GM12878 (cell line): Measurements from ENCODE around the gene PPP1R1A. TPM values are rescaled to one million over a fixed set of nuclear protein-coding genes. Genes with fewer than 3 reads are reported as not detected.

Source experiments
- ATAC-seq: fragments of 200-7000 bp; cut with Tn5 transposase; 3 replicates; pipeline ENCODE4 v1.9.1; 2020; ENCODE audit warnings: mild to moderate bottlenecking, moderate library complexity
- BruUV-seq: library from RNA; stranded (reverse); fragments of 400-500 nt; replicated peaks from 2 replicates; lab custom pipeline; 2021; lab: Mats Ljungman, UMichigan
- CTCF ChIA-PET: fragments of 300-600 bp; sonication (Branson Sonifier 250); formaldehyde crosslinking; extraction: SDS; loops from one replicate; lab custom pipeline; 2021; ENCODE audit warnings: inconsistent platforms; lab: Yijun Ruan, JAX
- POLR2A ChIA-PET: fragments of 350-600 bp; formaldehyde crosslinking; extraction: SDS; loops from one replicate; lab custom pipeline; 2021; ENCODE audit warnings: inconsistent platforms; lab: Charles Lee
- RAD21 ChIA-PET: fragments of 300-600 bp; sonication (Branson Sonifier 250); formaldehyde crosslinking; loops from one replicate; lab custom pipeline; 2023; ENCODE audit warnings: antibody characterized with exemption; ENCODE audit not compliant: unreplicated experiment; lab: Charles Lee
- SMC1A ChIA-PET: fragments of 300-600 bp; sonication (Branson Sonifier 250); formaldehyde crosslinking; loops from one replicate; lab custom pipeline; 2023; ENCODE audit not compliant: unreplicated experiment, uncharacterized antibody; lab: Charles Lee
- DNase-seq: peaks from one replicate; pipeline ENCODE4 v3.0.0-alpha.2; 2011; ENCODE audit warnings: low read depth, low spot score
- FAIRE-seq: peaks from 3 replicates; lab custom pipeline; 2011; peaks lifted over from hg19 to GRCh38; lab: Jason Lieb, UNC
- H2AFZ ChIP-seq: 2 replicates; pipeline ENCODE4 v1.6.0; 2011; ENCODE audit warnings: low read depth, low read length, control low read depth; ENCODE audit not compliant: control insufficient read depth
- H3K27ac ChIP-seq: 2 replicates; pipeline ENCODE4 v1.5.1; 2011; ENCODE audit warnings: control low read depth; ENCODE audit not compliant: control insufficient read depth, insufficient read depth
- H3K27me3 ChIP-seq, 2 experiments: replicated peaks in 1 of 2; 2 replicates each; pipeline versions ENCODE4 v1.6.0 to v1.6.1; 2011; ENCODE audit warnings: low read length in 1 of 2; ENCODE audit not compliant: control insufficient read depth in 2 of 2, insufficient read depth in 2 of 2
- H3K36me3 ChIP-seq, 2 experiments: 2 replicates each; pipeline ENCODE4 v1.5.1; 2011; ENCODE audit warnings: low read length in 1 of 2; ENCODE audit not compliant: control insufficient read depth in 2 of 2, insufficient read depth in 2 of 2
- H3K4me1 ChIP-seq: 2 replicates; pipeline ENCODE4 v1.6.1; 2011; ENCODE audit warnings: mild to moderate bottlenecking, low read length, moderate library complexity, mixed read lengths; ENCODE audit not compliant: control insufficient read depth, insufficient read depth
- H3K4me2 ChIP-seq: 2 replicates; pipeline ENCODE4 v1.6.0; 2011; ENCODE audit warnings: control low read depth; ENCODE audit not compliant: control insufficient read depth, insufficient read depth
- H3K4me3 ChIP-seq: fragments of 200-600 bp; sonication (generic); 2 replicates; pipeline ENCODE4 v1.5.1; 2016
- H3K79me2 ChIP-seq: 2 replicates; pipeline ENCODE4 v1.6.0; 2011; ENCODE audit warnings: low read length; ENCODE audit not compliant: control insufficient read depth, insufficient read depth
- H3K9ac ChIP-seq: 2 replicates; pipeline ENCODE4 v1.8.0; 2011; ENCODE audit warnings: low read length, control low read depth, mixed read lengths; ENCODE audit not compliant: control insufficient read depth, insufficient read depth
- H3K9me3 ChIP-seq: replicated peaks from 3 replicates; pipeline ENCODE4 v1.5.1; 2011; ENCODE audit warnings: mild to moderate bottlenecking, low read length; ENCODE audit not compliant: control insufficient read depth, insufficient read depth
- H4K20me1 ChIP-seq: 2 replicates; pipeline ENCODE4 v1.6.0; 2011; ENCODE audit not compliant: control insufficient read depth, insufficient read depth
- BRCA1 ChIP-seq: IDR thresholded peaks from 2 replicates; pipeline ENCODE4 v1.6.1; 2011; ENCODE audit warnings: low read depth, low read length, improper control_type of control experiment
- CHD2 ChIP-seq: IDR thresholded peaks from 2 replicates; pipeline ENCODE4 v1.6.1; 2011; ENCODE audit warnings: low read depth, low read length, improper control_type of control experiment, borderline replicate concordance
- IKZF2 ChIP-seq, 2 experiments: fragments of 450-650 bp; IDR thresholded peaks; 2 replicates each; pipeline ENCODE4 v1.6.1; 2017; ENCODE audit warnings: mild to moderate bottlenecking in 2 of 2, moderate library complexity in 2 of 2
- MLLT1 ChIP-seq: fragments of 450-650 bp; IDR thresholded peaks from 2 replicates; pipeline ENCODE4 v1.6.1; 2016; ENCODE audit warnings: mild to moderate bottlenecking
- MYB ChIP-seq: fragments of 150-350 bp; IDR thresholded peaks from 2 replicates; pipeline ENCODE4 v1.6.1; 2014; ENCODE audit warnings: mild to moderate bottlenecking, low read depth, low read length, borderline replicate concordance
- NFXL1 ChIP-seq: fragments of 450-650 bp; IDR thresholded peaks from 2 replicates; pipeline ENCODE4 v1.6.1; 2017; ENCODE audit warnings: antibody characterized with exemption, mild to moderate bottlenecking, borderline replicate concordance
- NR2F1 ChIP-seq: fragments of 450-650 bp; conservative IDR thresholded peaks from 2 replicates; pipeline ENCODE4 v1.6.1; 2017; ENCODE audit warnings: mild to moderate bottlenecking
- SIN3A ChIP-seq: IDR thresholded peaks from 2 replicates; pipeline ENCODE4 v1.6.1; 2012; ENCODE audit warnings: low read depth, low read length, improper control_type of control experiment
- WRNIP1 ChIP-seq: IDR thresholded peaks from 2 replicates; pipeline ENCODE4 v1.6.1; 2011; ENCODE audit warnings: low read depth, low read length, improper control_type of control experiment, borderline replicate concordance
- ZBTB40 ChIP-seq: fragments of 450-650 bp; IDR thresholded peaks from 2 replicates; pipeline ENCODE4 v1.6.1; 2016; ENCODE audit warnings: mild to moderate bottlenecking, moderate library complexity, borderline replicate concordance
- WGBS: methylation state at CpG from one replicate; pipeline ENCODE4 v1.1.6; 2016; ENCODE audit warnings: low lambda C conversion rate; ENCODE audit not compliant: insufficient replicate concordance, insufficient coverage; ENCODE audit errors: missing lambda C conversion rate; 5-methylcytosine and 5-hydroxymethylcytosine counted together
- in situ Hi-C: fragments of 300-500 bp; cut with MboI; formaldehyde crosslinking; loops from 9 replicates; pipeline ENCODE4 v1.14.3; 2018; ENCODE audit warnings: mixed read lengths
- intact Hi-C: fragments of 100-400 bp; cut with micrococcal nuclease; formaldehyde crosslinking; loops from one replicate; pipeline ENCODE4 v1.14.2; 2022; ENCODE audit not compliant: unreplicated experiment
- polyA plus RNA-seq, 11 experiments: library from polyadenylated mRNA; depleted of rRNA in 4 of 11; unstranded in 6 of 11; stranded (reverse) in 5 of 11; fragments of >200 nt; fragmentation: Nextera tagmentation in 4 of 11; fragmentation: Illumina TruSeq in 1 of 11; extraction: Ambion mirVana in 4 of 11; extraction: Trizol in 1 of 11; gene quantifications; 1 replicate in 1 of 11; 2 replicates in 10 of 11; pipeline versions ENCODE4 v1.2.1 to v1.2.3, GENCODE V29; 2011 to 2016; ENCODE audit warnings: inconsistent platforms in 2 of 11, missing spikeins in 2 of 11, low read depth in 1 of 11
- total RNA-seq, 4 experiments: library from RNA; depleted of rRNA in 3 of 4; stranded (reverse); fragments of >200 nt in 3 of 4; fragmentation: Illumina TruSeq in 1 of 4; extraction: Trizol in 1 of 4; gene quantifications; 2 replicates each; pipeline versions ENCODE4 v1.2.1 to v1.2.3, GENCODE V29; 2013 to 2021
- TF ChIP-seq, protein P1 (sequence below): fragments of 450-650 bp; formaldehyde crosslinking; IDR thresholded peaks from 2 replicates; pipeline ENCODE4 v1.4.0; 2020; ENCODE audit warnings: mild to moderate bottlenecking, moderate library complexity
- TF ChIP-seq, protein P2 (sequence below): IDR thresholded peaks from 2 replicates; pipeline ENCODE4 v1.6.1; 2011; ENCODE audit warnings: low read depth, mild to moderate bottlenecking, low read length, moderate library complexity, borderline replicate concordance; ENCODE audit errors: extremely low read depth
- TF ChIP-seq, protein P3 (sequence below): IDR thresholded peaks from 2 replicates; pipeline ENCODE4 v1.6.1; 2012; ENCODE audit warnings: low read depth, low read length, improper control_type of control experiment

The PPP1R1A gene
- total and polyA plus RNA-seq, 10 of the 15 experiments (the other 5 are each of a cell fraction or from before 2014, with no cell fraction given) = 0.03 to 0.08 (median 0.07) TPM; not detected in 7

GRCh38 chr12:54606556-54606955, 18.1 kb upstream of the PPP1R1A start:
- ATAC-seq (no peak), FAIRE-seq (no peak), DNase-seq (no peak)
- no peak overlapping the region for H3K4me2 ChIP-seq
- SMC1A ChIA-PET = no interaction called here
- 1% methylated on average over 4 of the region's 4 CpGs for WGBS
- H3K27me3 ChIP-seq = peaks cover 0 to 1% of the 10 kb centered on the region in 2 experiments; a peak in 2 of 4 replicates
- H3K4me3 ChIP-seq = no peak overlapping the region
- H3K79me2 ChIP-seq = no peaks in the 10 kb centered on the region
- no peak overlapping the region for H3K27ac ChIP-seq
- CTCF ChIA-PET = interaction anchor here (1.1 to 6.3 kb wide), 3 partner anchors 11 to 48 kb away, joined by 3 to 45 read pairs (median 14); no protein-coding TSS in a partner anchor
- in situ Hi-C loops (no loop called here), intact Hi-C loops (no loop called here)
- RAD21 ChIA-PET = no interaction called here
- no peaks in the 10 kb centered on the region for H3K36me3 ChIP-seq
- POLR2A ChIA-PET = interaction anchor here (0.6 to 1.0 kb wide), 3 partner anchors 11 to 353 kb away, joined by 3 to 4 read pairs (median 3); no protein-coding TSS in a partner anchor
- H3K4me1 ChIP-seq = no peaks in the 10 kb centered on the region
- H3K9me3 ChIP-seq = no peaks in the 10 kb centered on the region
- no TSS peak for BruUV-seq
- no peaks in the 10 kb centered on the region for H4K20me1 ChIP-seq
- H3K9ac ChIP-seq = no peak overlapping the region
- no peak overlapping the region for H2AFZ ChIP-seq
- TF ChIP-seq, protein P1, sequence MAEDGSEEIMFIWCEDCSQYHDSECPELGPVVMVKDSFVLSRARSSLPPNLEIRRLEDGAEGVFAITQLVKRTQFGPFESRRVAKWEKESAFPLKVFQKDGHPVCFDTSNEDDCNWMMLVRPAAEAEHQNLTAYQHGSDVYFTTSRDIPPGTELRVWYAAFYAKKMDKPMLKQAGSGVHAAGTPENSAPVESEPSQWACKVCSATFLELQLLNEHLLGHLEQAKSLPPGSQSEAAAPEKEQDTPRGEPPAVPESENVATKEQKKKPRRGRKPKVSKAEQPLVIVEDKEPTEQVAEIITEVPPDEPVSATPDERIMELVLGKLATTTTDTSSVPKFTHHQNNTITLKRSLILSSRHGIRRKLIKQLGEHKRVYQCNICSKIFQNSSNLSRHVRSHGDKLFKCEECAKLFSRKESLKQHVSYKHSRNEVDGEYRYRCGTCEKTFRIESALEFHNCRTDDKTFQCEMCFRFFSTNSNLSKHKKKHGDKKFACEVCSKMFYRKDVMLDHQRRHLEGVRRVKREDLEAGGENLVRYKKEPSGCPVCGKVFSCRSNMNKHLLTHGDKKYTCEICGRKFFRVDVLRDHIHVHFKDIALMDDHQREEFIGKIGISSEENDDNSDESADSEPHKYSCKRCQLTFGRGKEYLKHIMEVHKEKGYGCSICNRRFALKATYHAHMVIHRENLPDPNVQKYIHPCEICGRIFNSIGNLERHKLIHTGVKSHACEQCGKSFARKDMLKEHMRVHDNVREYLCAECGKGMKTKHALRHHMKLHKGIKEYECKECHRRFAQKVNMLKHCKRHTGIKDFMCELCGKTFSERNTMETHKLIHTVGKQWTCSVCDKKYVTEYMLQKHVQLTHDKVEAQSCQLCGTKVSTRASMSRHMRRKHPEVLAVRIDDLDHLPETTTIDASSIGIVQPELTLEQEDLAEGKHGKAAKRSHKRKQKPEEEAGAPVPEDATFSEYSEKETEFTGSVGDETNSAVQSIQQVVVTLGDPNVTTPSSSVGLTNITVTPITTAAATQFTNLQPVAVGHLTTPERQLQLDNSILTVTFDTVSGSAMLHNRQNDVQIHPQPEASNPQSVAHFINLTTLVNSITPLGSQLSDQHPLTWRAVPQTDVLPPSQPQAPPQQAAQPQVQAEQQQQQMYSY = no peak
- TF ChIP-seq BRCA1 (no peak), ZBTB40 (no peak), IKZF2 (IDR thresholded peaks at IDR 0.05) (no peak), WRNIP1 (no peak), MYB (no peak), SIN3A (no peak), NR2F1 (no peak), CHD2 (no peak), NFXL1 (no peak), MLLT1 (no peak)
- TF ChIP-seq, protein P2, sequence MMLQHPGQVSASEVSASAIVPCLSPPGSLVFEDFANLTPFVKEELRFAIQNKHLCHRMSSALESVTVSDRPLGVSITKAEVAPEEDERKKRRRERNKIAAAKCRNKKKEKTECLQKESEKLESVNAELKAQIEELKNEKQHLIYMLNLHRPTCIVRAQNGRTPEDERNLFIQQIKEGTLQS = no peak
- TF ChIP-seq, protein P3, sequence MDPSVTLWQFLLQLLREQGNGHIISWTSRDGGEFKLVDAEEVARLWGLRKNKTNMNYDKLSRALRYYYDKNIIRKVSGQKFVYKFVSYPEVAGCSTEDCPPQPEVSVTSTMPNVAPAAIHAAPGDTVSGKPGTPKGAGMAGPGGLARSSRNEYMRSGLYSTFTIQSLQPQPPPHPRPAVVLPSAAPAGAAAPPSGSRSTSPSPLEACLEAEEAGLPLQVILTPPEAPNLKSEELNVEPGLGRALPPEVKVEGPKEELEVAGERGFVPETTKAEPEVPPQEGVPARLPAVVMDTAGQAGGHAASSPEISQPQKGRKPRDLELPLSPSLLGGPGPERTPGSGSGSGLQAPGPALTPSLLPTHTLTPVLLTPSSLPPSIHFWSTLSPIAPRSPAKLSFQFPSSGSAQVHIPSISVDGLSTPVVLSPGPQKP = no peak
